ENCODE measurements around the gene CTCFL.

DNA sequence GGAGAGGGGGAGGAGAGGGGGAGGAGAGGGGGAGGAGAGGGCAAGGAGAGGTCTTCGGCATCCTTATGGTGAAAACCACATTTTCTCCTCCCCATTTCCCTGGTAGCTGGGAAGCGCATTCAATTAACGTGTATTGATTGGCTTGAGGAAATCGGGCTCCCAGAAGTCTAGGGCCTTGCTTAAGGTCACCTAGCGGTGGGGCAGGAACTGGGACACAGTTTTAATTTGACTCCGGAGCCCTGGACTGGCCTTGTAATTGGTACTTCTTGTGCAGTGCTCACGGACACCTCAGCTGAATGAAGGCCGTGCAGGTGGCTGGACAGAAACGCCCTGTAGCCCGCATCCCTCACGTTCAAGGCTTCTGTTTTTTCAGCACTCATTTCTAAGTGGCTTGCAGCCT is 42.8 kb downstream of the CTCFL start:
- TF ChIP-seq, protein P1, sequence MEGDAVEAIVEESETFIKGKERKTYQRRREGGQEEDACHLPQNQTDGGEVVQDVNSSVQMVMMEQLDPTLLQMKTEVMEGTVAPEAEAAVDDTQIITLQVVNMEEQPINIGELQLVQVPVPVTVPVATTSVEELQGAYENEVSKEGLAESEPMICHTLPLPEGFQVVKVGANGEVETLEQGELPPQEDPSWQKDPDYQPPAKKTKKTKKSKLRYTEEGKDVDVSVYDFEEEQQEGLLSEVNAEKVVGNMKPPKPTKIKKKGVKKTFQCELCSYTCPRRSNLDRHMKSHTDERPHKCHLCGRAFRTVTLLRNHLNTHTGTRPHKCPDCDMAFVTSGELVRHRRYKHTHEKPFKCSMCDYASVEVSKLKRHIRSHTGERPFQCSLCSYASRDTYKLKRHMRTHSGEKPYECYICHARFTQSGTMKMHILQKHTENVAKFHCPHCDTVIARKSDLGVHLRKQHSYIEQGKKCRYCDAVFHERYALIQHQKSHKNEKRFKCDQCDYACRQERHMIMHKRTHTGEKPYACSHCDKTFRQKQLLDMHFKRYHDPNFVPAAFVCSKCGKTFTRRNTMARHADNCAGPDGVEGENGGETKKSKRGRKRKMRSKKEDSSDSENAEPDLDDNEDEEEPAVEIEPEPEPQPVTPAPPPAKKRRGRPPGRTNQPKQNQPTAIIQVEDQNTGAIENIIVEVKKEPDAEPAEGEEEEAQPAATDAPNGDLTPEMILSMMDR (conservative IDR thresholded peaks at IDR 0.05 in 1 of 2, IDR thresholded peaks at IDR 0.05 in 1 of 2; ENCODE audit: low read depth in 1 of 2, low read length in 2 of 2) = no peak
- TF ChIP-seq EZH2 (IDR thresholded peaks at IDR 0.05; ENCODE audit: low read length, missing control alignments) = no peak

Measured in fibroblast of lung (primary cell).